K562 (cell line): ENCODE data around the gene PGPEP1. TPM values are rescaled to one million over a fixed set of nuclear protein-coding genes. Genes with fewer than 3 reads are reported as not detected.

Experiments used
- BMI1 ChIP-seq: fragments of 150-350 bp; IDR thresholded peaks from 2 replicates; pipeline ENCODE4 v1.6.1; 2014; ENCODE audit warnings: low read length
- CBFA2T3 ChIP-seq: fragments of 450-650 bp; IDR thresholded peaks from 2 replicates; pipeline ENCODE4 v1.6.1; 2017
- CBX1 ChIP-seq: sonication (generic); IDR thresholded peaks from 2 replicates; pipeline ENCODE4 v1.6.1; 2016; ENCODE audit warnings: antibody characterized with exemption, low read depth, mild to moderate bottlenecking
- CBX8 ChIP-seq: fragments of 200-600 bp; sonication (generic); IDR thresholded peaks from 2 replicates; pipeline ENCODE4 v1.6.1; 2012; ENCODE audit warnings: borderline replicate concordance, mixed run types, low read depth, mild to moderate bottlenecking, moderate library complexity, mixed read lengths, low read length, control low read depth, inconsistent platforms; ENCODE audit not compliant: poor library complexity, severe bottlenecking; ENCODE audit errors: extremely low read depth
- FUS ChIP-seq: fragments of 200-400 bp; formaldehyde crosslinking; optimal IDR thresholded peaks from 2 replicates; pipeline ENCODE3; 2017; ENCODE audit warnings: low read depth, low read length
- GTF2A2 ChIP-seq: IDR thresholded peaks from 2 replicates; pipeline ENCODE4 v1.6.1; 2016; ENCODE audit warnings: mild to moderate bottlenecking, missing genetic modification characterization, missing compliant biosample characterization
- GTF2F1 ChIP-seq: IDR thresholded peaks from 2 replicates; pipeline ENCODE4 v1.6.1; 2011; ENCODE audit warnings: low read depth, low read length, improper control_type of control experiment
- HDAC1 ChIP-seq, 2 experiments: fragments of 450-650 bp; IDR thresholded peaks; 2 replicates each; pipeline ENCODE4 v1.6.1; 2016 to 2017; ENCODE audit warnings: inconsistent platforms in 1 of 2, mild to moderate bottlenecking in 1 of 2, moderate library complexity in 1 of 2
- HDAC2 ChIP-seq: fragments of 450-650 bp; IDR thresholded peaks from 2 replicates; pipeline ENCODE4 v1.6.1; 2016; ENCODE audit warnings: mild to moderate bottlenecking
- HMG20B ChIP-seq: fragments of 250-450 bp; sonication (Bioruptor Pico); IDR thresholded peaks from 2 replicates; pipeline ENCODE4 v1.5.0; 2021; ENCODE audit warnings: mild to moderate bottlenecking
- KDM2B ChIP-seq: fragments of 250-450 bp; sonication (Bioruptor Pico); IDR thresholded peaks from 2 replicates; pipeline ENCODE4 v1.8.0; 2021; ENCODE audit warnings: mild to moderate bottlenecking, moderate library complexity
- L3MBTL2 ChIP-seq: fragments of 450-650 bp; IDR thresholded peaks from 2 replicates; pipeline ENCODE4 v1.6.1; 2016; ENCODE audit warnings: mild to moderate bottlenecking, moderate library complexity
- MAFK ChIP-seq: IDR thresholded peaks from 2 replicates; pipeline ENCODE4 v1.6.1; 2011; ENCODE audit warnings: low read length, improper control_type of control experiment
- MCM3 ChIP-seq: fragments of 450-650 bp; IDR thresholded peaks from 2 replicates; pipeline ENCODE4 v1.6.1; 2016
- NEUROD1 ChIP-seq: fragments of 150-350 bp; IDR thresholded peaks from 2 replicates; pipeline ENCODE4 v1.6.1; 2014; ENCODE audit warnings: borderline replicate concordance, low read length, low read depth; ENCODE audit not compliant: partially characterized antibody
- RFX1 ChIP-seq: fragments of 450-650 bp; IDR thresholded peaks from 2 replicates; pipeline ENCODE4 v1.6.1; 2016; ENCODE audit warnings: mild to moderate bottlenecking, moderate library complexity
- SMAD2 ChIP-seq: fragments of 150-350 bp; IDR thresholded peaks from 2 replicates; pipeline ENCODE4 v1.6.1; 2014; ENCODE audit warnings: low read depth, mild to moderate bottlenecking, low read length
- SMAD3 ChIP-seq: fragments of 450-650 bp; formaldehyde crosslinking; conservative IDR thresholded peaks from 2 replicates; pipeline ENCODE4 v1.4.0; 2020; ENCODE audit warnings: mild to moderate bottlenecking
- WHSC1 ChIP-seq: IDR thresholded peaks from one replicate; pipeline ENCODE4 v1.6.1; 2012; ENCODE audit warnings: low read length, control low read depth, inconsistent platforms
- ZC3H4 ChIP-seq: sonication (generic); formaldehyde crosslinking; IDR thresholded peaks from 2 replicates; pipeline ENCODE4 v1.9.0; 2021; ENCODE audit warnings: missing genetic modification reagents, borderline replicate concordance
- ZFX ChIP-seq: sonication (generic); formaldehyde crosslinking; IDR thresholded peaks from 2 replicates; pipeline ENCODE4 v1.8.0; 2022; ENCODE audit warnings: mild to moderate bottlenecking, missing genetic modification reagents, moderate library complexity
- ZKSCAN8 ChIP-seq: fragments of 200-800 bp; sonication (Bioruptor generic); IDR thresholded peaks from 2 replicates; pipeline ENCODE4 v1.6.1; 2016; ENCODE audit warnings: missing genetic modification characterization, missing compliant biosample characterization
- ZNF212 ChIP-seq: fragments of 450-650 bp; formaldehyde crosslinking; IDR thresholded peaks from 2 replicates; pipeline ENCODE4 v1.4.0; 2020; ENCODE audit warnings: mild to moderate bottlenecking
- ZNF23 ChIP-seq: fragments of 250-450 bp; sonication (Bioruptor Pico); IDR thresholded peaks from 2 replicates; pipeline ENCODE4 v1.4.0; 2020; ENCODE audit warnings: mild to moderate bottlenecking
- ZNF282 ChIP-seq: sonication (generic); formaldehyde crosslinking; IDR thresholded peaks from 2 replicates; pipeline ENCODE4 v1.8.1; 2023; ENCODE audit warnings: missing genetic modification reagents
- ZNF551 ChIP-seq: fragments of 250-450 bp; sonication (Bioruptor Pico); IDR thresholded peaks from 2 replicates; pipeline ENCODE4 v1.5.0; 2021; ENCODE audit warnings: mild to moderate bottlenecking, moderate library complexity
- ZNF586 ChIP-seq: fragments of 450-650 bp; formaldehyde crosslinking; conservative IDR thresholded peaks from 2 replicates; pipeline ENCODE4 v1.4.0; 2020; ENCODE audit warnings: mild to moderate bottlenecking, moderate library complexity
- ZNF77 ChIP-seq: fragments of 250-450 bp; sonication (Bioruptor Pico); IDR thresholded peaks from 2 replicates; pipeline ENCODE4 v1.5.0; 2020
- polyA plus RNA-seq, 8 experiments: library from polyadenylated mRNA; depleted of rRNA in 4 of 8; stranded (reverse) in 5 of 8; unstranded in 3 of 8; fragments of >200 nt; fragmentation: Nextera tagmentation in 2 of 8; fragmentation: Illumina TruSeq in 1 of 8; extraction: Ambion mirVana in 2 of 8; extraction: Trizol in 1 of 8; gene quantifications; 2 replicates each; pipeline versions ENCODE4 v1.2.1 to v1.2.3, GENCODE V29; 2011 to 2014; ENCODE audit warnings: inconsistent platforms in 1 of 8, missing spikeins in 1 of 8
- total RNA-seq, 7 experiments: library from RNA; depleted of rRNA in 6 of 7; stranded (reverse); fragments of >200 nt in 6 of 7; fragmentation: Illumina TruSeq in 2 of 7; extraction: Trizol in 2 of 7; gene quantifications; 2 replicates each; pipeline versions ENCODE4 v1.2.1 to v1.2.3, GENCODE V29; 2011 to 2021; ENCODE audit warnings: low replicate concordance in 1 of 7
- TF ChIP-seq, protein P1 (sequence below), 2 experiments: fragments of 450-650 bp; IDR thresholded peaks; 2 replicates each; pipeline ENCODE4 v1.6.1; 2016
- TF ChIP-seq, protein P2 (sequence below): fragments of 250-450 bp; sonication (Bioruptor Pico); IDR thresholded peaks from 2 replicates; pipeline ENCODE4 v1.8.0; 2022; ENCODE audit warnings: moderate library complexity, mild to moderate bottlenecking, inconsistent platforms
- TF ChIP-seq, protein P3 (sequence below): fragments of 250-450 bp; sonication (Bioruptor Pico); IDR thresholded peaks from 2 replicates; pipeline ENCODE4 v1.5.1; 2021; ENCODE audit warnings: mild to moderate bottlenecking

PGPEP1 gene
- total and polyA plus RNA-seq, 9 of the 15 experiments (the other 6 are each of a cell fraction or from before 2014, with no cell fraction given) = 10.0 to 69.6 (median 33.5) TPM

DNA sequence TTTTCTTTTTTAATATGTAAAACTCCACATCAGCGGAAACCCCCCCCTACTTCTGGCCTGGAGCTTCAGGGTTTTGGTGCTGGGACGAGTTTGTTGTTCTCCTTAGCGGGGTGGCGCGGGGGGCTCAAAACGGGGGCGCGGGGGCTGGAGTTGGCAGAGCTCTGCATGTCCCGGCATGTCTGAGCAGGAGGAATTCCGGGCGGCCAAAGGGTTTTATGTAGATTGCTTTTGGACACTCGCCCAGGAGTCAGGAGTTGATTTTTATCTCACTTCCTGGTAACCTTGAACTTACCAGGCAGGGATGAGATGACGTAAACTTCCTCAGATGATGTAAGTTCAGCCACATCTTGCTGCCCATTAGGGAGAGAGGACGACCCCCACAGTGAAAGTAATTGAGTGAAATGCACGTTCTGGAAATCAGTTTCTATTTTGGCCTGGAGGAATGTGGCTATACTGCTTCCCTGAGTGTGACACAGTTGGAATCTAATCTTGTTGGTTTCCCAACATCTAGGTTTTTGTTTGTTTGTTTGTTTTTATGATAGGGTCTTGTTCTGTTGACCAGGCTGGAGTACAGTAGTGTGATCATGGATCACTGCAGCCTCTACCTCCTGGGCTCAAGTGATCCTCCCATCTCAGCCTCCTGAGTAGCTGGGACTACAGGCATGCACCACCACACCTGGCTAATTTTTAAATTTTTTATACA is 24.6 kb downstream of the PGPEP1 start (continued):
- TF ChIP-seq FUS (no peak), ZNF212 (CRISPR knock-in tag) (no peak), ZKSCAN8 (no peak; the same call in 1 of the 2 replicates), CBX8 (no peak), MCM3 (no peak), ZNF77 (CRISPR knock-in tag) (no peak), ZNF586 (CRISPR knock-in tag) (no peak), ZNF551 (CRISPR knock-in tag) (no peak), WHSC1 (no peak), BMI1 (no peak), HMG20B (CRISPR knock-in tag) (no peak), ZC3H4 (CRISPR knock-in tag) (no peak), ZNF23 (no peak; the same call in 1 of the 2 replicates), MAFK (no peak), SMAD3 (CRISPR knock-in tag) (peak; percentile 65), GTF2A2 (tag) (no peak), HDAC2 (peak; percentile 90), HDAC1 (IDR thresholded peaks at IDR 0.05) (peak in 1 of 2 experiments; percentile 76; a peak in 2 of 4 replicates), RFX1 (no peak), CBFA2T3 (peak; percentile 50), ZFX (CRISPR knock-in tag) (peak; percentile 6; the same call in 1 of the 2 replicates), ZNF282 (CRISPR knock-in tag) (no peak), GTF2F1 (no peak), SMAD2 (no peak), KDM2B (no peak), L3MBTL2 (peak; percentile 46), CBX1 (no peak), NEUROD1 (peak; percentile 84)
- TF ChIP-seq, protein P1, sequence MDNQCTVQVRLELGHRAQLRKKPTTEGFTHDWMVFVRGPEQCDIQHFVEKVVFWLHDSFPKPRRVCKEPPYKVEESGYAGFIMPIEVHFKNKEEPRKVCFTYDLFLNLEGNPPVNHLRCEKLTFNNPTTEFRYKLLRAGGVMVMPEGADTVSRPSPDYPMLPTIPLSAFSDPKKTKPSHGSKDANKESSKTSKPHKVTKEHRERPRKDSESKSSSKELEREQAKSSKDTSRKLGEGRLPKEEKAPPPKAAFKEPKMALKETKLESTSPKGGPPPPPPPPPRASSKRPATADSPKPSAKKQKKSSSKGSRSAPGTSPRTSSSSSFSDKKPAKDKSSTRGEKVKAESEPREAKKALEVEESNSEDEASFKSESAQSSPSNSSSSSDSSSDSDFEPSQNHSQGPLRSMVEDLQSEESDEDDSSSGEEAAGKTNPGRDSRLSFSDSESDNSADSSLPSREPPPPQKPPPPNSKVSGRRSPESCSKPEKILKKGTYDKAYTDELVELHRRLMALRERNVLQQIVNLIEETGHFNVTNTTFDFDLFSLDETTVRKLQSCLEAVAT (IDR thresholded peaks at IDR 0.05) = peak; percentile 35 to 52; a peak in 1 of 4 replicates
- TF ChIP-seq, protein P2, sequence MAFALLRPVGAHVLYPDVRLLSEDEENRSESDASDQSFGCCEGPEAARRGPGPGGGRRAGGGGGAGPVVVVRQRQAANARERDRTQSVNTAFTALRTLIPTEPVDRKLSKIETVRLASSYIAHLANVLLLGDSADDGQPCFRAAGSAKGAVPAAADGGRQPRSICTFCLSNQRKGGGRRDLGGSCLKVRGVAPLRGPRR (CRISPR knock-in tag) = peak; percentile 72
- TF ChIP-seq, protein P3, sequence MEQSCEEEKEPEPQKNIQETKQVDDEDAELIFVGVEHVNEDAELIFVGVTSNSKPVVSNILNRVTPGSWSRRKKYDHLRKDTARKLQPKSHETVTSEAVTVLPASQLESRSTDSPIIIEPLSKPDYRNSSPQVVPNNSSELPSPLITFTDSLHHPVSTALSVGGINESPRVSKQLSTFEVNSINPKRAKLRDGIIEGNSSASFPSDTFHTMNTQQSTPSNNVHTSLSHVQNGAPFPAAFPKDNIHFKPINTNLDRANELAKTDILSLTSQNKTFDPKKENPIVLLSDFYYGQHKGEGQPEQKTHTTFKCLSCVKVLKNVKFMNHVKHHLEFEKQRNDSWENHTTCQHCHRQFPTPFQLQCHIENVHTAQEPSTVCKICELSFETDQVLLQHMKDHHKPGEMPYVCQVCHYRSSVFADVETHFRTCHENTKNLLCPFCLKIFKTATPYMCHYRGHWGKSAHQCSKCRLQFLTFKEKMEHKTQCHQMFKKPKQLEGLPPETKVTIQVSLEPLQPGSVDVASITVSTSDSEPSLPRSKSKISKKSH (CRISPR knock-in tag) = no peak
